ENCODE measurements around the gene LIMD2.

GRCh38 chr17:63692195-63692816 lies 7.6 kb downstream of the LIMD2 start:
- TF ChIP-seq, protein P1, sequence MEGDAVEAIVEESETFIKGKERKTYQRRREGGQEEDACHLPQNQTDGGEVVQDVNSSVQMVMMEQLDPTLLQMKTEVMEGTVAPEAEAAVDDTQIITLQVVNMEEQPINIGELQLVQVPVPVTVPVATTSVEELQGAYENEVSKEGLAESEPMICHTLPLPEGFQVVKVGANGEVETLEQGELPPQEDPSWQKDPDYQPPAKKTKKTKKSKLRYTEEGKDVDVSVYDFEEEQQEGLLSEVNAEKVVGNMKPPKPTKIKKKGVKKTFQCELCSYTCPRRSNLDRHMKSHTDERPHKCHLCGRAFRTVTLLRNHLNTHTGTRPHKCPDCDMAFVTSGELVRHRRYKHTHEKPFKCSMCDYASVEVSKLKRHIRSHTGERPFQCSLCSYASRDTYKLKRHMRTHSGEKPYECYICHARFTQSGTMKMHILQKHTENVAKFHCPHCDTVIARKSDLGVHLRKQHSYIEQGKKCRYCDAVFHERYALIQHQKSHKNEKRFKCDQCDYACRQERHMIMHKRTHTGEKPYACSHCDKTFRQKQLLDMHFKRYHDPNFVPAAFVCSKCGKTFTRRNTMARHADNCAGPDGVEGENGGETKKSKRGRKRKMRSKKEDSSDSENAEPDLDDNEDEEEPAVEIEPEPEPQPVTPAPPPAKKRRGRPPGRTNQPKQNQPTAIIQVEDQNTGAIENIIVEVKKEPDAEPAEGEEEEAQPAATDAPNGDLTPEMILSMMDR (IDR thresholded peaks at IDR 0.05; ENCODE audit: control extremely low read depth in 1 of 3, insufficient read depth in 1 of 3, low read depth in 1 of 3, low read length in 3 of 3) = peak in 1 of 3 experiments; percentile 21; a peak in 1 of 4 replicates
- no peak for TF ChIP-seq ZNF274 (IDR thresholded peaks at IDR 0.05; ENCODE audit: borderline replicate concordance, extremely low read depth, low read length)
- TF ChIP-seq RAD21 (IDR thresholded peaks at IDR 0.05 in 1 of 2, conservative IDR thresholded peaks at IDR 0.05 in 1 of 2; ENCODE audit: low read depth in 2 of 2, low read length in 2 of 2) = no peak
